GM13976 (cell line): Measurements from ENCODE around the gene PCDHGA7.
"Not testable (repeated sequence)": the region's sequence is repeated elsewhere in the genome, so short reads cannot be mapped to it uniquely, and the experiment has no call there.

ENCODE experiments used
- DNase-seq: peaks from one replicate; pipeline ENCODE4 v3.0.0; 2012; ENCODE audit warnings: low spot score
- CTCF ChIP-seq: IDR thresholded peaks from 2 replicates; pipeline ENCODE4 v1.5.1; 2012; ENCODE audit warnings: borderline replicate concordance, mild to moderate bottlenecking; ENCODE audit not compliant: insufficient read depth; ENCODE audit errors: extremely low read depth, missing control alignments, control extremely low read depth
- in situ Hi-C: fragments of 300-500 bp; cut with MboI; formaldehyde crosslinking; loops from one replicate; pipeline ENCODE4 v1.12.0; 2022; ENCODE audit warnings: low sequenced_read_pairs, mixed read lengths, inconsistent platforms; ENCODE audit not compliant: unreplicated experiment

Gene PCDHGA7

DNA sequence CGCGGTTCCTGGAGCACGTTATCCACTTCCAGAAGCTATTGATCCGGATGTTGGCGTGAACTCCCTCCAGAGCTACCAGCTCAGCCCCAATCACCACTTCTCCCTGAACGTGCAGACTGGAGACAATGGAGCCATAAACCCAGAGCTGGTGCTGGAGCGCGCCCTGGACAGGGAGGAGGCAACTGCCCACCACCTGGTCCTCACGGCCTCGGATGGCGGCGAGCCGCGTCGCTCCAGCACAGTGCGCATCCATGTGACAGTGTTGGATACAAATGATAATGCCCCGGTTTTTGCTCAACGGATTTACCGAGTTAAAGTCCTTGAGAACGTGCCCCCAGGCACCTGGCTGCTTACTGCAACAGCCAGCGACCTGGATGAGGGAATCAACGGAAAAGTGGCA is 20.8 kb downstream of the PCDHGA7 start:
- DNase-seq, result no peak
- no peak for TF ChIP-seq CTCF
- in situ Hi-C loops, result no loop called here

- DNase-seq, result peak; percentile 62
- TF ChIP-seq CTCF, result peak; percentile 48
- in situ Hi-C loops, result not testable (repeated sequence)
These were observed 25.4 kb downstream of the PCDHGA7 start, which contains the start of gene PCDHGB6 for GRCh38 chr5:141407790-141408505. TSS of gene PCDHGB6 (plus strand) at chr5:141408021. CDS start at chr5:141408203, 182 bp downstream.

GRCh38 chr5:141409598-141410306 is 27.2 kb downstream of the PCDHGA7 start:
- no peak for DNase-seq
- in situ Hi-C loops, result no loop called here
- TF ChIP-seq CTCF, result no peak

- TF ChIP-seq CTCF, result no peak
- no peak for DNase-seq
- in situ Hi-C loops, result no loop called here
These were observed 29.0 kb downstream of the PCDHGA7 start for GRCh38 chr5:141411575-141411974.

- in situ Hi-C loops, result no loop called here
- peak; percentile 55 for TF ChIP-seq CTCF
- DNase-seq, result peak; percentile 82
These were observed 30.5 kb downstream of the PCDHGA7 start, which contains the start of gene PCDHGA10 for GRCh38 chr5:141412854-141413539. TSS of gene PCDHGA10 (plus strand) at chr5:141412987. CDS start at chr5:141413176, 189 bp downstream.

DNA sequence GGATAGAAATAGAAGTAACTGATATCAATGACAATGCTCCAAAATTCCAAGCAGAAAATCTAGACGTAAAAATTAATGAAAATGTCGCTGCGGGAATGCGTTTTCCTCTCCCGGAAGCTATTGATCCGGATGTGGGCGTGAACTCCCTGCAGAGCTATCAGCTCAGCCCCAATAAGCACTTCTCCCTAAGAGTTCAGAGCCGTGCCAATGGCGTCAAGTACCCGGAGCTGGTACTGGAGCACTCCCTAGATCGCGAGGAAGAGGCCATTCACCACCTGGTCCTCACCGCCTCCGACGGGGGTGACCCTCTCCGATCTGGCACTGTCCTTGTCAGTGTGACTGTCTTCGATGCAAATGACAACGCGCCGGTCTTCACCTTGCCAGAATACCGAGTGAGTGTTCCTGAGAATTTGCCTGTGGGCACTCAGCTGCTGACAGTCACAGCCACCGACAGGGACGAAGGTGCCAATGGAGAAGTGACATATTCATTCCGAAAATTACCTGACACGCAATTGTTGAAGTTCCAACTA is 31.1 kb downstream of the PCDHGA7 start:
- no peak for DNase-seq
- in situ Hi-C loops, result no loop called here

DNA sequence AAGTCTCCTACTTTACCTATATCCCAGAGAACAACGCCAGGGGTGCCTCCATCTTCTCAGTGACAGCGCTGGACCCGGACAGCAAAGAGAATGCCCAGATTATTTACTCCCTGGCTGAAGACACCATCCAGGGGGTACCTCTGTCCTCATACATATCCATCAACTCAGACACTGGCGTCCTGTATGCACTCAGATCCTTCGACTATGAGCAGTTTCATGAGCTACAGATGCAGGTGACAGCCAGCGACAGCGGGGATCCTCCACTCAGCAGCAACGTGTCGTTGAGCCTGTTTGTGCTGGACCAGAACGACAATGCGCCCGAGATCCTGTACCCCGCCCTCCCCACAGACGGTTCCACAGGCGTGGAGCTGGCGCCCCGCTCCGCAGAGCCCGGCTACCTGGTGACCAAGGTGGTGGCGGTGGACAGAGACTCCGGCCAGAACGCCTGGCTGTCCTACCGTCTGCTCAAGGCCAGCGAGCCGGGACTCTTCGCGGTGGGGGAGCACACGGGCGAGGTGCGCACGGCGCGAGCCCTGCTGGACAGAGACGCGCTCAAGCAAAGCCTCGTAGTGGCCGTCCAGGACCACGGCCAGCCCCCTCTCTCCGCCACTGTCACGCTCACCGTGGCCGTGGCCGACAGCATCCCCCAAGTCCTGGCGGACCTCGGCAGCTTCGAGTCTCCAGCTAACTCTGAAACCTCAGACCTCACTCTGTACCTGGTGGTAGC is 32.2 kb downstream of the PCDHGA7 start:
- in situ Hi-C loops, result not testable (repeated sequence)

More for the DNA sequence above, 31.1 kb downstream of the PCDHGA7 start:
- no peak for TF ChIP-seq CTCF

GRCh38 chr5:141415275-141415618 is 32.7 kb downstream of the PCDHGA7 start:
- DNase-seq, in situ Hi-C loops: not testable (repeated sequence)

More for the DNA sequence above, 32.2 kb downstream of the PCDHGA7 start:
- not testable (repeated sequence) for DNase-seq
